ENCODE data around the gene KATNB1.

KATNB1 gene, protein sequence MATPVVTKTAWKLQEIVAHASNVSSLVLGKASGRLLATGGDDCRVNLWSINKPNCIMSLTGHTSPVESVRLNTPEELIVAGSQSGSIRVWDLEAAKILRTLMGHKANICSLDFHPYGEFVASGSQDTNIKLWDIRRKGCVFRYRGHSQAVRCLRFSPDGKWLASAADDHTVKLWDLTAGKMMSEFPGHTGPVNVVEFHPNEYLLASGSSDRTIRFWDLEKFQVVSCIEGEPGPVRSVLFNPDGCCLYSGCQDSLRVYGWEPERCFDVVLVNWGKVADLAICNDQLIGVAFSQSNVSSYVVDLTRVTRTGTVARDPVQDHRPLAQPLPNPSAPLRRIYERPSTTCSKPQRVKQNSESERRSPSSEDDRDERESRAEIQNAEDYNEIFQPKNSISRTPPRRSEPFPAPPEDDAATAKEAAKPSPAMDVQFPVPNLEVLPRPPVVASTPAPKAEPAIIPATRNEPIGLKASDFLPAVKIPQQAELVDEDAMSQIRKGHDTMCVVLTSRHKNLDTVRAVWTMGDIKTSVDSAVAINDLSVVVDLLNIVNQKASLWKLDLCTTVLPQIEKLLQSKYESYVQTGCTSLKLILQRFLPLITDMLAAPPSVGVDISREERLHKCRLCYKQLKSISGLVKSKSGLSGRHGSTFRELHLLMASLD

DNA sequence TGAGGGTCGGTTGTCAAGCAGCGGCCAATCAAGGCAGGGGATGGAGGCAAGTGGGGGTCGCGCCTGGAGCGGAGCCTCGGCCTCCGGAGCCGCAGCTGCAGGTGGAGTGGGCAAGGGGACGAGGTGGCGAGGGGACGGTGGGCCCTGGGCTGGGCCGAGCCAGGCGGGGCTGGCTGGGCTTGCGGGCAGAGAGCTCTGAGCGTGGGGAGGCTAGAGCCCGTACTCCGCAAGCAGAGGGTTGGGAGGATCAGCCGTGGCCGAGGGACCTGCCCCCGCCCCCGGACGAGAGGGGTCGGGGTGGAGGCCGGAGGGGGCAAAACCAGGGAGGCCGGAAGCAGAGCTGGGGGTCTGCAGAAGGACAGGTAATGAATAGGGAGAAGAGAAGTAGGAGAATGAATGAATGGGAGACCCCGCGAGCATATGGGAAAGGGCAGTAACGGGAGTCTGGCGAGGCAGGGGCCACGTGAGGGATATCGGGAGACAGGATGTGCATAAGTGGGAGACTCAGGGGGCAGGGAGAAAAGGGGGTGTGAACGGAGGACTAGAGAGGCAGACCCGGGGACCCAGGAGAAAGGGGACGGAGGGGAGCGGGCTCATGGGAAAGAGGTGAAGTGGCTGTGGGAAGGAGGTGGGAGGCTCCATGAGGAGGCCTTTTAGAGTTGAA, at the start of gene KATNB1:
KATNB1 (plus strand) TSS at position 16 of the 664 bp plus-strand sequence. CDS start 1,474 bp downstream, outside the sequence.
- peak; percentile 8 for DNase-seq

DNA sequence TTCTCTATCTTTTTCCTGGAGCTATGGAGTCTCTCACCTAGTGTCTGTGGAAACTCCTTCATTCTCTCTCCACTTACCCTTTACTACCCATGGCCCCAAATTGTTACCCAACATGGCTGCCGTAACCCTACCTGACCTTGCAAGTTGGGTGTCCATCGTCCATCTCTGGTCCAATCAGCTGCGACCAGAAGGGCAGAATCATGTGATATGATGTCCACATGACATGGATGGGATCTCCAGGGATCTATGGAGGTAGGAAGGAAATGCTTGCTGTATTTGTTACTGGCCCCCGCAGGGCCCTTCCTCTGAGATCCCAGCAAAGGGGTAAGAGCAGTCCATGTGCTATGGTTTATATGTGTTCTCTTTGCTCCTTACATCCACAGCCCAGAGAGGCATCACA, 49.0 kb upstream of the KATNB1 start:
- DNase-seq = no peak

DNA sequence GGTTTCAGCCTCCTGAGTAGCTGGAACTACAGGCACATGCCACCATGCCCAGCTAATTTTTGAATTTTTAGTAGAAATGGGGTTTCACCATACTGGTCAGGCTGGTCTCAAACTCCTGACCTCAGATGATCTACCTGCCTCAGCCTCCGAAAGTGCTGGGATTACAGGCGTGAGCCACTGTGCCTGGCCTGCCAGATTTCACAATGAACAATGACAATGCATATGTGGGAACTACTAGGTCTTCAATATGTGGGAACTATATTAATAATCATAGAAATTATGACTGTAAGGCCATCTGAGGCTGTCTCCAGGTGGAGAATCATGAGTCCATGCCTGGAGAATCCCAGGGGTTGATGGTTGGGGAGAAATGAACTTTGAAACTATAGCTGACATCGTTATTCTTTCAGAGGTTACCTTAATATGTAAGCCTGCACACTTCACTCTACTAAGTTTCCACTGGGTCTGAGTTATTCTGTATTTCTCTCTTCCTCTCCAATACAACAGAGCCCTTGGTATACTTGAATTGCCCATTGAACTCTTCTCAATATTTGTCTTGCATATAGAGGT, 48.1 kb upstream of the KATNB1 start:
- DNase-seq = no peak

DNA sequence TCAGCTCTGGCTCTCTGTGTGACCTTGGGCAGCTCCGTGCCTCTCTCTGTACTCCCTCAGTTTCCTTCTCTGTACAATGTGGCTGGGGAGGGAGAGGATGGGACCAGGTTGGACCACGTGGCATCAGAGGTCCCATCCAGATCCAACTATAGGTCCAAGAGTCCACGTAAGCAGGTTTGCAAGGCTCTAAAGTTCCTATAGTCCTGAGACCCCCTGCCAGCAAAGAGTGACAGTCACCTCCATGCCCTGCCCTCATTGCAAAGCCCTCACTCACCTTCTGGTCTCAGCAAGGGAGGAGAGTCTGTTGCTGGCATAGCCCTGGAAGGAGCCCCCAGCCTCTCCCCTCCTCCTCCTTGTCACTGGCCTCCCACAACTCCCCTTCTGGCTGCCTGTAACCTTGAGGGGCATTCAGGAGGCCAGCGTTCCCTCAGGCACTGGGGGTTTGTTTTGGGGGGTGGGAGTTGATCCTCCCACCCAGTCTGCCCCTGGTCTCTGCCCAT, 47.0 kb upstream of the KATNB1 start:
- DNase-seq = no peak

DNA sequence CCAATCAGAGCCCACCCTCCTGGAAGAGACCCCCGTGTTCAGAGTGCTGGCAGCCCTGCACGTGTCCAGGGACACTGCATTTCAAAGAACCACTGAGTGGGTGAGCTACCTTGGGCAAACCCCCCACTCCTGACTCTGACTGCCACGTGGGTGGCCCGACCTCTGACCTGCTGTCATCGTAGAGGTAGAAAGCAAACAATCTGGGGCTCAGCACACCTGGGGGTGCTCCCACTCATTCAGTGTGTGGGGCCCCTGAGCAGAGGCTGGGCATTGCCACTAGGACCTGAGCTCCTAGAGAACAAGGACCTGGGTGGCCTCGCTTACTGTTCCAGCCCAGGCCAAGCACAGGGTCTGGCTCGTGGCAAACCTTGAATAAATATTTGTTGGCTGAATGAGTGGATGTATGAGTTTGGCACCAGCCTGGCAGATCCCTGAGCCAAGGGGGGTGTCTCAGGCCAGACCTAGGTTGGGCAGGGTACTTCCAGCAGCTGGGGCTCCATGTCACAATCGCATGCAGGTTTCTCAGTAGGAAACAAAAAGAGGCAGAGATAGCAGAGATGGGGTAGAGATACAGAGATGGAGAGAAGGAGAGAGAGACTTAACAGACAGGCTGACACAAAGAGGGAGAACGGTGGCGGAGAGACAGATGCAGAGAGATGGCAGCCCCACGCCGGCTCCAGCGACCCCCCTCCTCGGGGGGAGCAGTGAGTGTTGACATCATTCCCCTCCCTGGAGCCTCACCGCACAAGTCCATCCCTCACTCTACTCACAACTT, 46.4 kb upstream of the KATNB1 start:
- DNase-seq = no peak

DNA sequence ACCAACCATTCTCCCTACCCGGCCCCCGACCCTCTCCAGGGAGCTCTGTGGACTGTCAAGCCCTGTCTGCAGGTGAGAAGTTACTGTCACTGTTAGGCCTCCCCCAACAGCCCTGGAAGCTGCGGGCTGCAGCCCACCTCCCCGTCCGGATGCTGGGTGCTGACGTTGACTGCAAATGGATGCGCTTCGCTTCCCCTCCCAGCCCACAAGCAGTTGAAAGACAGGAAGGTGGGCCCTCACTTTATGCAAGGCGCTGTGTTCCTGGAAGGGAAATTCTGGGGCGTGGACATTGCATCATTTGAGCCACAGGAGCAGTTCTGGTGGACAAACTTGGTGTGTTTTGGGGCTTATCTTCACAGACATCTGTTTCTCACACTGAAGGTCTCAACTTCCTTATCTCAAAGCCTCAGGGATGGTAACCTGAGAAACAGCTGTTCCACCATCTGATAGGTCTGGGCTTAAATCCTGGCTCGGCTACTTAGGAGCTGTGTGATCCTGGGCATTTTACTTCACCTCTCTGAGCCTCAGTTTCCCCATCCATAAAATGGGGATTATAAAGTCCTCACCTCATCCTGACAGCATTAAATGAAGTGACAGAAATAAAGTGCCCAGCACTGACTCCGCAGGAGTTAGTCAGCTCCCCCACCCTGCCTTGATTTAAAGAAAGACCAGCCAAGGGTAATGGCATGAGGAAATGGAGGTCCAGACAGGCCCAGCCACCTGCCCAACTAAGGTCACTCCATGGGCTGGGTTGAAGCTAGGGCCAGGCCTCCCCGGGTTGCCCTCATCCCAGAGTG, 45.6 kb upstream of the KATNB1 start:
- peak; percentile 11 for DNase-seq

DNA sequence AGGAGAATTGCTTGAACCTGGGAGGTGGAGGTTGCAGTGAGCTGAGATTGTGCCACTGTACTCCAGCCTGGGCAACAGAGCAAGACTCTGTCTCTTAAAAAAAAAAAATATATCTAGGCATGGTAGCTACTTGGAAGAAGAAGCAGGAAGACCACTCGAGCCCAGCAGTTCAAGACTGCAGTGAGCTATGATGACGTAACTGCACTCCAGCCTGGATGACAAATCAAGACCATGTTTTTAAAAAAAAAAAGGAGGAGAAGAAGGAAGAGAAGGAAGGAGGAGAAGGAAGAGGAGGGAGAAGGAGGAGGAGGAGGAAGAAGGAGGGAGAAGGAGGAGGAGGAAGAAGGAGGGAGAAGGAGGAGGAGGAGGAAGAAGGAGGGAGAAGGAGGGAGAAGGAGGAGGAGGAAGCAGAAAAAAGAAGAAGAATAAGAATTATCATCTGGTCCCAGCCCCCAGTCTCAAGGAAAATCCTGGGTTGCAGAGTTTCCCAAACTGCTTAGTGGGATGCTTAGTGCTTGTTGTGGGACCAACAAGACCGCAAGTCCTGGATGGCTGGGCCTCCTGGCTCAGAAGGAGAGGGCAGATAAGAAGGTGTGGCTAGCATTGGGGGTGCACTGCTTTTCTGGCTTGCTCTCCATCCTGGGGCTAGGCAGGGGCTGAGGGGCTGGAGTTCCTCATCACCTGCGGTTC, 44.6 kb upstream of the KATNB1 start:
- no peak for DNase-seq

DNA sequence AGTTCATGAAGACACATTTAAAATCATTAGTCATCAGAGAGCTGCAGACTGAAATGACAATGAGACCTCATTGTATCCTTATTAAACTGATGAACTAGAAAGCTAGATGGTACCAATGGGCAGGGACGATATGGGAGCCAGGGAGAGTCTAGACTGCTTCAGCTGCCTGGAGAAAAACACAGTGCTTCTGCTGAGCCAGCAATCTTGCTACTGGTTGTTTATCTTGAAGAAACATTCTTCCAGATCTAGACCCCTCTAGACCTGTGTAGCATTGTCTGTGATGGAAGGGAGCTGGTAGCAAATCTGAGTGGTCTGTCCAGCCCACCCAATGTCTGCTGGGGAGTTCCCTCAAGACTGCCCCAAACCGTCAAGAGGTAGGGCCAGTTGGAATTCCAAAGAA, 42.9 kb upstream of the KATNB1 start:
- DNase-seq = no peak

DNA sequence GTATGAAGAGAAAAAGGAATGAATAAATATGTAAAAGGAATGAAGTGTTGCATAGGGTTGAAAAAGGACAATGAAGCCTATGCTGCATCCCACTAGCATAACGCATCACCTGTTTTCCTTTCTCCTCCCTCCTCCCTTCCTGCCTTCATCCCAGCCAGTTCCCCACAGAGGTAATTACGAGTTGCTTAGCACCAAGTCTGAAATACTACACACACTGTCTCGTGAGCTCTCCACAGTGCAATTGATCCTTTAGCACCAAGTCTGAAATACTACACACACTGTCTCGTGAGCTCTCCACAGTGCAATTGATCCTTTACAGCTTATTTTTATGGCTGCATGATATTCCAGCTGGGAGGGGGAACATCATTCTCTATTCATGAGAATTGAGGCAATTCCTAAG, 42.0 kb upstream of the KATNB1 start:
- no peak for DNase-seq

DNA sequence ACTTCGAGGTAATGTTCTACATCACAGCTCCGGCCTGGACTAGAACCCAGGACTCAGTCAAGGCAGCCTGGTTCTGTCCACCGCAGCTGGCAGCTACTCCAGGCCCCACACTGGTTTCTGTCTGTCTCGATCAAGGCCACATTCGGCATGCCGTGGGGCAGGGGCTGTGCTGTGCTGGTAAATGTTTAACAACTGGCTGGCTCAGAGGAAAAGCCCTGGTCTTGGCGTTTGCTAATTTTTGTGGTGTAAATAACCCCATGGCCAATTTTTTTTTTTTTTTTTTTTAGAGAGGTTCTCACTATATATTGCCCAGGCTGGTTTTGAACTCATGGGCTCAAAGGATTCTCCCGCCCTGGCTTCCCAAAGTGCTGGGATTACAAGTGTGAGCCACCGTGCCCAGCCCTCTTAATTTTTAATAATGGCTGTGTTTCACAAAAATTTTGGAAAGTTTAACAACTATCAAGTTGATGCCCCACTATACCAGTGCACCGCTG, 41.3 kb upstream of the KATNB1 start:
- DNase-seq = no peak

DNA sequence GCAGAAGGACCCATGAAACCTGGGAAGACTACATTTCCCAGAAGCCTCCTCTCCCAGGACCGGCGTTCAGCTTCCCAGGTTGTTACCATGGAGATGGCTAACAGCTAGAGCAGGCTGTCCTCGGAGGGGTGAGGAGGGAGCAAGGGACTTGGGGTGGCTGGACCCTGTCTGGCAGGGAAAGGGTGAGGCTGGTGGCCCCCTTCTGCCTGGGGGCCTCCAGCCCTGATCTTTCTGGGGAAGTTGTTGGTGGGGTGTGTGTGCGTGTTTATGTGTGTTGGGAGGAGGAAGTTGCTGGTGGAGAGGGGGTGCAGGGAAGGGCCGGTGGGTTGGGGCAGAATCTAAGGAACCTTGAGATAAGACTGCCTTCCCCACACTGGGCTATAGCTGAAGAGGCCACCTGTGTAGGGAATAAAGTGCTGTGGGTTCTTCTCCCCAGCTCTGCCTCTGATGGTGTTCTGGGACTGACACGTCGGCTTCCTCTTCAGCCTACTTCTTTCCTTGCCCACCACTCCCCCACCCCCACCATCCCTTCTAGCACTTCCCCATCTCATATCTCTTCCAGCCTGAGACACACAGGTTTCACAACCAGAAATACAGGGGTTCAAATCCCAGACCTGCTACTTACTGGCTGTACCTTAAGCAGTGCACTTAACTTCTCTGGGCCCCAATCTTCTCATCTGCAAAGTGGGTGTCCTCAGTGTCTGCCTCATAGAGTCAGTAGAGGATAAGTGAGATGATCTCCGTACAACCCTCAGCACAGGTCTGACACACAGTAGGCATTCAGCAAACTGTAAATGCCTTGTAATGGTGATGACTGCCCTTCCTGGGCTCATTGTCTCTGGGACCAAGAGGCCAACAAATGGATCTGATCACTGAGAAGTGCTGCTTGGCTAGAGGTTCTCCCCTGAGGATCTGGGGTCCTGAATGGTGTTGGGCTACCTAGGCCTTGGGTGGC, 40.6 kb upstream of the KATNB1 start, which contains the start of gene DRC7:
DRC7 (plus strand) TSS at position 82 of the 955 bp plus-strand sequence. CDS start 3,144 bp downstream, outside the sequence.
- no peak for DNase-seq

DNA sequence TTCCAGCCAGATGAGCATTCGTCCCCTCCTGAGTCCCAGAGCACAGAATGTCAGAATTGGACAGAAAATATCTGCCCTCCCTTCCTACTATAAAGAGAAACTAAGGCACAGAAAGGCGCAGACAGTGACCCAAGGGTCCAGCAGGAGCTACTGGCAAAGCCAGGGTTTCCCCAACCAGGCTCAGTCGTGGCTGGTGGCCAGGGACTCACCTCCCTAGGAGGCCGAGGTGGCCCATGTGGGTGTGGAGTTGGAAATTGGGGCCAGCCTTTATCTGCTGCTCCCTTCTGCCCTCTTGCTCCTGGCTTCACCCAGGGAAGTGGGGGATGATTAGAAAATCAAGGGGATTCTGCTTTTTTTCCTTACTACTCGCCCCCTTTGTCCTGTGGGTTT, 39.9 kb upstream of the KATNB1 start:
- DNase-seq = no peak

DNA sequence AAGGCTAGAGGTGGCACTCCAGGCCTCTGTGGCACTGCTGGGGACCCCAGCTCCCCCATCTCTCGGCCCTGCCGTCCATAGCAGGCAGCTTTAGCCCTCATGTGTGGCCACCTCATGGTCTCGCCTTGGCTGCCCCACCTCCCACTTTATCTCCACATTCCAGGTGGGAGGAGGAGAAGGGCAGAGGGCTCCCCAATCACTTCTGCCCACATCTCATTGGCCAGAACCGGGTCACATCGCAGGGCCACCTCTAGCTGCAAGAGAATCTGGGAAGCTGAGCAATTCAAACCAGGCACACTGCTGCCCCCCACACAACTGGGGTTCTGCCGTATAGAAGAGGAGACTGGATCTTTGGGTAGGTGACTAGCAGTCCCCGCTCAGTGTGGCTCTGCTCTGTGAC, 39.3 kb upstream of the KATNB1 start:
- no peak for DNase-seq

DNA sequence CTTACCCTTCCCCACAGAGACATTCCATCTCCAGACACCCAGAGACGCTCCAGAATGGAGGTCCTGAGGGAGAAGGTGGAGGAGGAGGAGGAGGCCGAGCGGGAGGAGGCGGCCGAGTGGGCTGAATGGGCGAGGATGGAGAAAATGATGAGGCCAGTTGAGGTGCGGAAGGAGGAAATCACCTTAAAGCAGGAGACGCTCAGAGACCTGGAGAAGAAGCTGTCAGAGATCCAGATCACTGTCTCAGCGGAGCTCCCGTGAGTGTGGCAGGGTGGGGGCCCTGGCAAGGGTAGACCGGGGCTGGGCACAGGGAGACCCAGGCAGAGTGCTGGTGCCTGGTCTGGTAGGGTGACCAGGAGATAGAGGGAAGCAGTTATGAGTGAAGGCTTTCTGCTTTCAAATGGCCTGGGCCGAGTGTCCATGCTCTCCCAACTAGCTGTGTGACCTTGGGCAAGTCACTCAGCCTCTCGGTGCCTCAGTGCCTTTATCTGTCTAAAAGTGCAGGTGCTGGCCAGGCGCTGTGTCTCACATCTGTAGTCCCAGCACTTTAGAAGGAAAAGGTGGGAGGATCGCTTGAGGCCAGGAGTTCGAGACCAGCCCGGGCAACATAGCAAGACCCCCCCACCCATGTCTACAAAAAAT, 37.6 kb upstream of the KATNB1 start:
- DNase-seq = no peak

DNA sequence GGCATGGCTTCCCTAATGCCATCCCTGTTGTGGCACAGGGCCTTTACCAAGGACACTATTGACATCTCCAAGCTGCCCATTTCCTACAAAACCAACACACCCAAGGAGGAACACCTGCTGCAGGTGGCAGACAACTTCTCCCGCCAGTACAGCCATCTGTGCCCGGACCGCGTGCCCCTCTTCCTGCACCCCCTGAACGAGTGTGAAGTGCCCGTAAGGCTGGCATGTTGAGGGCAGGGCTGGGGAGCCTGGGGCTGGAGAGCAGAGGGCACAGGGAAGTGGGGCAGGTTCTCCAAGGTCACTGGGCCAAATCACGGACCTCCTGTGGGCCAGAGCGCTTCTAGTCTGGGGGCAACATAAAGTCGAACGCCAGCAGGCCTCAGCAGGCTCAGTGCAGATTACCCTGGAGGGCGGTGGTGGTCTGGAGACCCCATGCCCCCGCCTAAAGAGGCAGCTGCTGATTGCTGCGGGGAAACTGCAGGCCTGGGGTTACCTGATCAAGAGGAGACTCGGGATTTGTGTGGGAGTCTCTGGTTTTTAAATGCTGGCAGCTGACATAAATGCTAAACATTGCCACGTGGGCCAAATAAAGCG, 36.7 kb upstream of the KATNB1 start:
- DNase-seq = no peak

DNA sequence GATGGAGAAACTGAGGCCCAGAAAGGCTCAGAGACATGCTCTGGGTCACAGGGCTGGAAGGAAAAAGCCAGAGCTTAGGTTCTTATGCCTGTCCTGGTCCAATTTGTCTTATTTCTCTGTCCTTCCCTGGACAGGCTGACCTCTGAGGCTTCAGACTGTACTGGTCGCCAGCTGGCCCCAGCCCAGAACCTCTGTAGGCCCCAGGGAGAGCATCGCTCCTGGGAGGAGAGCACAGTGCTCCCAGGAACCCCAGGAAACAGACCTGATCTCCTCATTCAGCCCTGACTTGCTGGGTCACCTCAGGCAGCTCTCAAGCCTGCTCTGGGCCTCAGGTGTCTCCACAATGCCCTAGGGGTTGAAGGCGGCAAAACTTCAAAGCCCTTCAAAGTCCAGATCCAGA, 36.1 kb upstream of the KATNB1 start:
- DNase-seq = no peak

DNA sequence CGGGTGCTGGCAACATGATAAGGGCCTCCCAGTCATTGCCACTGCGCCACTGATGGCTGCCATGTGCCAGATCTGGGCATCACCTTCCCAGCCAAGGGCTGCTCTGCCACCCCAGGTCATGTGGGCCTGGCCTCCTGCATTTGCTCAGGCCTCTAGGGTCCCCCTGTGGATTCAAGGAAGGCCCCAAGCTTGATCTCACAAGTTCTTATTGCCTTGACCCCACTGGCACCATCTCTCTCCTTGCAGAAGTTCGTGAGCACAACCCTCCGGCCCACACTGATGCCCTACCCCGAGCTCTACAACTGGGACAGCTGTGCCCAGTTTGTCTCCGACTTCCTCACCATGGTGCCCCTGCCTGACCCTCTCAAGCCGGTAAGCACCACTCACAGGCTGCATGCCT, 35.7 kb upstream of the KATNB1 start:
- DNase-seq = no peak

DNA sequence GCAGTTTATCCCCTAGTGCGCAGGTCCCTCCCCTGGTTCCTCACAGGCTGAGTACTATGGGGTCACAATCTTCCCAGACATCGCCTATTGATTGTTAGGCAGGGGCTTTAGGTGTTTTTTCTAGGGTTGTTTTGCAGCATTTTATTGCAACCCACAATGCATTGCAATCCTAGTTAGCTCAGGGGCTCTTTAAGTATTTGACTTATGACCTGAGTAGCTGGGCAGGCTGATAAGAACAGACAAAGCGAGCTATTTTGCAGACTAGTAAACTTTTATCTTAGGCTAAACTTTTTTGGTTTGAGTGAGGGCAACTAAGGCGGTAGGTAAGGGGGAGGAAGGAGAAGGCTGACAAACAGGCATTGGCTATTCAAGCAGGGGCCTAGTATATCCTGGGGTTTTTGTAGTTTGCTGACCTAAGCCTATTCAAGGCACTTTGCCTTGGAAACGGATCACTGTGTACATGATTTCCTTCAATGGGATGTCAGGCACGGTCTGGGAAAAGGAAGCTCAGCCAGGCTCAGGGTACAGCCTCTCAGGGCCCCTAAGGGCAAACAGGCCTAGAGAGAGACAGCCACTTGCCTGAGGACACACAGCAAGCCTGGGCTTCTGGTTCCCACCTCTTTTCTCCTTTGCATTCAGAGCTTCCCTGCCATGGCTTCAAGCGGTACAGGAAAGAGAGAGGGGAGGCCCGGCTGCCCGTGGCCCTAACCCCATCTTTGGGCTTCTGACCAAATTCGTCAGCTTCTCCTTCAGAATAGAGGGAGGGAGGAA, 34.6 kb upstream of the KATNB1 start:
- DNase-seq = no peak
